WTC11 (cell line): Measurements from ENCODE around the gene QRSL1. TPM values are rescaled to one million over a fixed set of nuclear protein-coding genes. Genes with fewer than 3 reads are reported as not detected.
"Not testable (repeated sequence)": the region's sequence is repeated elsewhere in the genome, so short reads cannot be mapped to it uniquely, and the experiment has no call there.

Source experiments
- ATAC-seq: fragments of 200-7000 bp; cut with Tn5 transposase; 2 replicates; pipeline ENCODE4 v1.10.0; 2021; ENCODE audit warnings: mild to moderate bottlenecking, moderate library complexity
- CTCF ChIA-PET: fragments of 300-600 bp; sonication (Branson Sonifier 250); formaldehyde crosslinking; loops from one replicate; lab custom pipeline; 2021; ENCODE audit warnings: antibody characterized with exemption; lab: Charles Lee
- POLR2A ChIA-PET: fragments of 350-600 bp; sonication (Branson Sonifier 250); formaldehyde crosslinking; loops from one replicate; lab custom pipeline; 2021; ENCODE audit warnings: antibody characterized with exemption; lab: Charles Lee
- DNase-seq: peaks from one replicate; pipeline ENCODE4 v3.0.0; 2021; ENCODE audit warnings: low spot score
- H3K27ac Mint-ChIP-seq: 2 replicates; pipeline ENCODE4 v1.8.0; 2021; ENCODE audit warnings: mixed read lengths
- H3K27me3 Mint-ChIP-seq: 2 replicates; pipeline ENCODE4 v1.8.0; 2021; ENCODE audit warnings: low read depth, mild to moderate bottlenecking, moderate library complexity, mixed read lengths
- H3K36me3 Mint-ChIP-seq: 2 replicates; pipeline ENCODE4 v1.8.0; 2021; ENCODE audit warnings: mixed read lengths
- H3K4me1 Mint-ChIP-seq: 2 replicates; pipeline ENCODE4 v1.8.0; 2022; ENCODE audit warnings: mixed read lengths
- H3K4me3 Mint-ChIP-seq: 2 replicates; pipeline ENCODE4 v1.8.0; 2021; ENCODE audit warnings: mild to moderate bottlenecking, moderate library complexity, mixed read lengths
- H3K9me3 Mint-ChIP-seq: 2 replicates; pipeline ENCODE4 v1.8.0; 2021; ENCODE audit warnings: mixed read lengths
- CBFB ChIP-seq: sonication (generic); formaldehyde crosslinking; IDR thresholded peaks from 2 replicates; pipeline ENCODE4 v1.8.1; 2022; ENCODE audit warnings: mild to moderate bottlenecking, low read depth, missing genetic modification reagents
- EMX1 ChIP-seq: fragments of 250-450 bp; sonication (Bioruptor Pico); IDR thresholded peaks from 2 replicates; pipeline ENCODE4 v1.8.0; 2021; ENCODE audit warnings: mild to moderate bottlenecking
- ETV6 ChIP-seq: sonication (generic); formaldehyde crosslinking; IDR thresholded peaks from 2 replicates; pipeline ENCODE4 v1.8.1; 2022; ENCODE audit warnings: mild to moderate bottlenecking, missing genetic modification reagents
- FOXK1 ChIP-seq: sonication (generic); formaldehyde crosslinking; IDR thresholded peaks from 2 replicates; pipeline ENCODE4 v1.8.0; 2022; ENCODE audit warnings: mild to moderate bottlenecking, moderate library complexity, missing genetic modification reagents
- NFYB ChIP-seq: sonication (generic); formaldehyde crosslinking; conservative IDR thresholded peaks from 2 replicates; pipeline ENCODE4 v1.8.0; 2022; ENCODE audit warnings: low read depth, missing genetic modification reagents
- NR3C1 ChIP-seq: sonication (generic); formaldehyde crosslinking; conservative IDR thresholded peaks from 2 replicates; pipeline ENCODE4 v1.8.1; 2023; ENCODE audit warnings: low read depth, mild to moderate bottlenecking, missing genetic modification reagents
- PRRX2 ChIP-seq: fragments of 250-450 bp; sonication (Bioruptor Pico); IDR thresholded peaks from 2 replicates; pipeline ENCODE4 v1.8.0; 2021; ENCODE audit warnings: mild to moderate bottlenecking
- RELA ChIP-seq: sonication (generic); formaldehyde crosslinking; IDR thresholded peaks from 2 replicates; pipeline ENCODE4 v1.8.1; 2022; ENCODE audit warnings: missing genetic modification reagents, mild to moderate bottlenecking, borderline replicate concordance
- SMAD3 ChIP-seq: sonication (generic); formaldehyde crosslinking; IDR thresholded peaks from 2 replicates; pipeline ENCODE4 v1.8.0; 2022; ENCODE audit warnings: missing genetic modification reagents, mild to moderate bottlenecking, borderline replicate concordance
- SP1 ChIP-seq: sonication (generic); formaldehyde crosslinking; conservative IDR thresholded peaks from 2 replicates; pipeline ENCODE4 v1.8.1; 2022; ENCODE audit warnings: missing genetic modification reagents
- ZNF219 ChIP-seq: sonication (generic); formaldehyde crosslinking; IDR thresholded peaks from 2 replicates; pipeline ENCODE4 v1.8.0; 2023; ENCODE audit warnings: missing genetic modification reagents, mild to moderate bottlenecking, borderline replicate concordance
- ZNF232 ChIP-seq: sonication (generic); formaldehyde crosslinking; IDR thresholded peaks from 2 replicates; pipeline ENCODE4 v1.8.0; 2022; ENCODE audit warnings: mild to moderate bottlenecking, missing genetic modification reagents
- ZNF396 ChIP-seq: fragments of 250-450 bp; sonication (Bioruptor Pico); IDR thresholded peaks from 2 replicates; pipeline ENCODE4 v1.8.0; 2021; ENCODE audit warnings: mild to moderate bottlenecking, moderate library complexity, borderline replicate concordance
- total RNA-seq: library from RNA; stranded (reverse); gene quantifications from 3 replicates; pipeline ENCODE4 v1.2.3, GENCODE V29; 2021
- TF ChIP-seq, protein P1 (sequence below): sonication (generic); formaldehyde crosslinking; IDR thresholded peaks from 2 replicates; pipeline ENCODE4 v1.8.0; 2023; ENCODE audit warnings: mild to moderate bottlenecking, missing genetic modification reagents
- TF ChIP-seq, protein P2 (sequence below): fragments of 250-450 bp; sonication (Bioruptor Pico); IDR thresholded peaks from 2 replicates; pipeline ENCODE4 v1.8.0; 2021; ENCODE audit warnings: mild to moderate bottlenecking
- TF ChIP-seq, protein P3 (sequence below): sonication (generic); formaldehyde crosslinking; IDR thresholded peaks from 2 replicates; pipeline ENCODE4 v1.8.0; 2022; ENCODE audit warnings: mild to moderate bottlenecking, missing genetic modification reagents
- TF ChIP-seq, protein P4 (sequence below): sonication (generic); formaldehyde crosslinking; IDR thresholded peaks from 2 replicates; pipeline ENCODE4 v1.8.1; 2023; ENCODE audit warnings: mild to moderate bottlenecking, missing genetic modification reagents, moderate library complexity
- TF ChIP-seq, protein P5 (sequence below): sonication (generic); formaldehyde crosslinking; IDR thresholded peaks from 2 replicates; pipeline ENCODE4 v1.8.1; 2022; ENCODE audit warnings: mild to moderate bottlenecking, moderate library complexity, missing genetic modification reagents
- TF ChIP-seq, protein P6 (sequence below): sonication (generic); formaldehyde crosslinking; conservative IDR thresholded peaks from 2 replicates; pipeline ENCODE4 v1.8.1; 2023; ENCODE audit warnings: mild to moderate bottlenecking, low read depth, missing genetic modification reagents, moderate library complexity
- TF ChIP-seq, protein P7 (sequence below): fragments of 250-450 bp; sonication (Bioruptor Pico); IDR thresholded peaks from 2 replicates; pipeline ENCODE4 v1.9.0; 2021; ENCODE audit warnings: mild to moderate bottlenecking

Gene QRSL1
- total RNA-seq, 1 experiment from 2014 or later, result 17.7 TPM

DNA sequence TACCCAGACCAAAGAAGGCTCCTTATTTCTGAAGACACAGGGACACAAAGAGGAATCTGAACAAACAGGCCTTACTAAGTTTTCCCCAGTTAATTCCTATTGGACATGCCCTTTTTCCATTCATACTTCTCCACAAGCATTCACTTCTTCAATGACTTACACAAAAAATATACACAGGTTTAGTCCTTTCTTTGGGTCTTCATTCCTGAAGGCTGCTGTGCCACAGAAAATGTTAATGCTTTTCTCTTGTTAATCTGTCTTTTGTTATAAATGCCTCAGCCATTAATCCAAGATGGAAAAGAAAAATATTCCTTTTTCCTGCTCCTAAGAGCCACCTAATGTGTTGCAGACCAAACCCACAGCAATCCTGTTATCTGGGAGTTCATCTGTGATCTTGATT is 71.2 kb downstream of the QRSL1 start (continued):
- TF ChIP-seq, protein P1, sequence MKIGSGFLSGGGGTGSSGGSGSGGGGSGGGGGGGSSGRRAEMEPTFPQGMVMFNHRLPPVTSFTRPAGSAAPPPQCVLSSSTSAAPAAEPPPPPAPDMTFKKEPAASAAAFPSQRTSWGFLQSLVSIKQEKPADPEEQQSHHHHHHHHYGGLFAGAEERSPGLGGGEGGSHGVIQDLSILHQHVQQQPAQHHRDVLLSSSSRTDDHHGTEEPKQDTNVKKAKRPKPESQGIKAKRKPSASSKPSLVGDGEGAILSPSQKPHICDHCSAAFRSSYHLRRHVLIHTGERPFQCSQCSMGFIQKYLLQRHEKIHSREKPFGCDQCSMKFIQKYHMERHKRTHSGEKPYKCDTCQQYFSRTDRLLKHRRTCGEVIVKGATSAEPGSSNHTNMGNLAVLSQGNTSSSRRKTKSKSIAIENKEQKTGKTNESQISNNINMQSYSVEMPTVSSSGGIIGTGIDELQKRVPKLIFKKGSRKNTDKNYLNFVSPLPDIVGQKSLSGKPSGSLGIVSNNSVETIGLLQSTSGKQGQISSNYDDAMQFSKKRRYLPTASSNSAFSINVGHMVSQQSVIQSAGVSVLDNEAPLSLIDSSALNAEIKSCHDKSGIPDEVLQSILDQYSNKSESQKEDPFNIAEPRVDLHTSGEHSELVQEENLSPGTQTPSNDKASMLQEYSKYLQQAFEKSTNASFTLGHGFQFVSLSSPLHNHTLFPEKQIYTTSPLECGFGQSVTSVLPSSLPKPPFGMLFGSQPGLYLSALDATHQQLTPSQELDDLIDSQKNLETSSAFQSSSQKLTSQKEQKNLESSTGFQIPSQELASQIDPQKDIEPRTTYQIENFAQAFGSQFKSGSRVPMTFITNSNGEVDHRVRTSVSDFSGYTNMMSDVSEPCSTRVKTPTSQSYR (CRISPR knock-in tag), result no peak
- no peak for TF ChIP-seq RELA (CRISPR knock-in tag)

DNA sequence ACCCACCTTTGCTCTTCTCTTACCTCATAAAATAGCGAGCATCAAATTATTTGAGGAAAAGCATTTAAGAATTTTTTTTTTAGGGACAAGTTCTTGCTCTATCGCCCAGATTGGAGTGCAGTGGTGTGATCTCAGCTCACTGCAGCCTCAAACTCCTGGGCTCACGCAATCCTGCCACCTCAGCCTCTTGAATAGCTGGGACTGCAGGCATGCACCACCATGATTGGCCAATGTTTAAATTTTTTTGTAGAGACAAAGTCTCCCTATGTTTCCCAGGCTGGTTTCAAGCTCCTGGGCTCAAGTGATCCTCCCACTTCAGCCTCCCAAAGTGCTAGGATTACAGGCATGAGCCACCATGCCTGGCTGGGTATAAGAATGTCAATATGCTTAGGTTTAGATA is 71.8 kb downstream of the QRSL1 start:
- Mint-ChIP-seq H3K36me3 (peaks cover 25% of the 10 kb centered on the region), H3K9me3 (peaks cover 21% of the 10 kb centered on the region), H3K4me1 (peaks cover 20% of the 10 kb centered on the region)
- ATAC-seq, POLR2A ChIA-PET, H3K4me3 Mint-ChIP-seq, DNase-seq, H3K27me3 Mint-ChIP-seq, H3K27ac Mint-ChIP-seq: not testable (repeated sequence)
- CTCF ChIA-PET, result interaction anchor here (1.1 kb wide), 1 partner anchor 296 kb away, joined by 3 read pairs; no protein-coding TSS in a partner anchor

DNA sequence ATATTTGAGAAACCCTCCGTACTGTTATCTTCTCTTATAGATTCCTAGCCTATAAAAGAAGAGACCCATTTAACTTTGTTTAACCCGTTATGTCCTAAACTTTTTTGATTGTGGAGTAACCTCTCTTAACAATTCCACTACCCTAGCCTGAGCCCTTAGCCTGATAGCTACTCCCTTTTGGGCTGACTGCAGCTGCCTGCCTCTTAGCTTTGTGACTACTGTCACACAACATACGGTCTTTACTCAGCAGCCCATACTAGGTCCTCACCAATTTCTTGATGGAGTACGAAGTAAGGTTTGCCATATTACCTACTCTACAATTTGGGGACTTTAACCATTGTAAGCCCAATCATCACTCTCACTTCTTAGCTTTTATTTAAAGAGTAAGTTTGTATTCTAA is 72.7 kb downstream of the QRSL1 start:
- Mint-ChIP-seq H3K36me3 (peaks cover 29% of the 10 kb centered on the region), H3K4me1 (peaks cover 20% of the 10 kb centered on the region), H3K27ac (no peak overlapping the region), H3K9me3 (peaks cover 25% of the 10 kb centered on the region), H3K27me3 (no peaks in the 10 kb centered on the region), H3K4me3 (no peak overlapping the region)
- ChIA-PET POLR2A (no interaction called here), CTCF (interaction anchor here (1.1 kb wide), 1 partner anchor 295 kb away, joined by 3 read pairs; no protein-coding TSS in a partner anchor)
- DNase-seq, result no peak
- TF ChIP-seq ZNF396 (CRISPR knock-in tag) (no peak), ZNF232 (CRISPR knock-in tag) (no peak), CBFB (CRISPR knock-in tag) (no peak), SP1 (no peak), NR3C1 (CRISPR knock-in tag) (no peak), EMX1 (CRISPR knock-in tag) (no peak), FOXK1 (CRISPR knock-in tag) (no peak), SMAD3 (CRISPR knock-in tag) (no peak), PRRX2 (CRISPR knock-in tag) (no peak), NFYB (no peak), ZNF219 (CRISPR knock-in tag) (no peak), ETV6 (no peak)
- TF ChIP-seq, protein P2, sequence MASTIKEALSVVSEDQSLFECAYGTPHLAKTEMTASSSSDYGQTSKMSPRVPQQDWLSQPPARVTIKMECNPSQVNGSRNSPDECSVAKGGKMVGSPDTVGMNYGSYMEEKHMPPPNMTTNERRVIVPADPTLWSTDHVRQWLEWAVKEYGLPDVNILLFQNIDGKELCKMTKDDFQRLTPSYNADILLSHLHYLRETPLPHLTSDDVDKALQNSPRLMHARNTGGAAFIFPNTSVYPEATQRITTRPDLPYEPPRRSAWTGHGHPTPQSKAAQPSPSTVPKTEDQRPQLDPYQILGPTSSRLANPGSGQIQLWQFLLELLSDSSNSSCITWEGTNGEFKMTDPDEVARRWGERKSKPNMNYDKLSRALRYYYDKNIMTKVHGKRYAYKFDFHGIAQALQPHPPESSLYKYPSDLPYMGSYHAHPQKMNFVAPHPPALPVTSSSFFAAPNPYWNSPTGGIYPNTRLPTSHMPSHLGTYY (CRISPR knock-in tag), result no peak
- TF ChIP-seq, protein P3, sequence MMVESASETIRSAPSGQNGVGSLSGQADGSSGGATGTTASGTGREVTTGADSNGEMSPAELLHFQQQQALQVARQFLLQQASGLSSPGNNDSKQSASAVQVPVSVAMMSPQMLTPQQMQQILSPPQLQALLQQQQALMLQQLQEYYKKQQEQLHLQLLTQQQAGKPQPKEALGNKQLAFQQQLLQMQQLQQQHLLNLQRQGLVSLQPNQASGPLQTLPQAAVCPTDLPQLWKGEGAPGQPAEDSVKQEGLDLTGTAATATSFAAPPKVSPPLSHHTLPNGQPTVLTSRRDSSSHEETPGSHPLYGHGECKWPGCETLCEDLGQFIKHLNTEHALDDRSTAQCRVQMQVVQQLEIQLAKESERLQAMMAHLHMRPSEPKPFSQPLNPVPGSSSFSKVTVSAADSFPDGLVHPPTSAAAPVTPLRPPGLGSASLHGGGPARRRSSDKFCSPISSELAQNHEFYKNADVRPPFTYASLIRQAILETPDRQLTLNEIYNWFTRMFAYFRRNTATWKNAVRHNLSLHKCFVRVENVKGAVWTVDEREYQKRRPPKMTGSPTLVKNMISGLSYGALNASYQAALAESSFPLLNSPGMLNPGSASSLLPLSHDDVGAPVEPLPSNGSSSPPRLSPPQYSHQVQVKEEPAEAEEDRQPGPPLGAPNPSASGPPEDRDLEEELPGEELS (CRISPR knock-in tag), result no peak
- TF ChIP-seq, protein P4, sequence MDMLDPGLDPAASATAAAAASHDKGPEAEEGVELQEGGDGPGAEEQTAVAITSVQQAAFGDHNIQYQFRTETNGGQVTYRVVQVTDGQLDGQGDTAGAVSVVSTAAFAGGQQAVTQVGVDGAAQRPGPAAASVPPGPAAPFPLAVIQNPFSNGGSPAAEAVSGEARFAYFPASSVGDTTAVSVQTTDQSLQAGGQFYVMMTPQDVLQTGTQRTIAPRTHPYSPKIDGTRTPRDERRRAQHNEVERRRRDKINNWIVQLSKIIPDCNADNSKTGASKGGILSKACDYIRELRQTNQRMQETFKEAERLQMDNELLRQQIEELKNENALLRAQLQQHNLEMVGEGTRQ, result no peak
- TF ChIP-seq, protein P5, sequence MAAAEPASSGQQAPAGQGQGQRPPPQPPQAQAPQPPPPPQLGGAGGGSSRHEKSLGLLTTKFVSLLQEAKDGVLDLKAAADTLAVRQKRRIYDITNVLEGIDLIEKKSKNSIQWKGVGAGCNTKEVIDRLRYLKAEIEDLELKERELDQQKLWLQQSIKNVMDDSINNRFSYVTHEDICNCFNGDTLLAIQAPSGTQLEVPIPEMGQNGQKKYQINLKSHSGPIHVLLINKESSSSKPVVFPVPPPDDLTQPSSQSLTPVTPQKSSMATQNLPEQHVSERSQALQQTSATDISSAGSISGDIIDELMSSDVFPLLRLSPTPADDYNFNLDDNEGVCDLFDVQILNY (CRISPR knock-in tag), result no peak
- TF ChIP-seq, protein P6, sequence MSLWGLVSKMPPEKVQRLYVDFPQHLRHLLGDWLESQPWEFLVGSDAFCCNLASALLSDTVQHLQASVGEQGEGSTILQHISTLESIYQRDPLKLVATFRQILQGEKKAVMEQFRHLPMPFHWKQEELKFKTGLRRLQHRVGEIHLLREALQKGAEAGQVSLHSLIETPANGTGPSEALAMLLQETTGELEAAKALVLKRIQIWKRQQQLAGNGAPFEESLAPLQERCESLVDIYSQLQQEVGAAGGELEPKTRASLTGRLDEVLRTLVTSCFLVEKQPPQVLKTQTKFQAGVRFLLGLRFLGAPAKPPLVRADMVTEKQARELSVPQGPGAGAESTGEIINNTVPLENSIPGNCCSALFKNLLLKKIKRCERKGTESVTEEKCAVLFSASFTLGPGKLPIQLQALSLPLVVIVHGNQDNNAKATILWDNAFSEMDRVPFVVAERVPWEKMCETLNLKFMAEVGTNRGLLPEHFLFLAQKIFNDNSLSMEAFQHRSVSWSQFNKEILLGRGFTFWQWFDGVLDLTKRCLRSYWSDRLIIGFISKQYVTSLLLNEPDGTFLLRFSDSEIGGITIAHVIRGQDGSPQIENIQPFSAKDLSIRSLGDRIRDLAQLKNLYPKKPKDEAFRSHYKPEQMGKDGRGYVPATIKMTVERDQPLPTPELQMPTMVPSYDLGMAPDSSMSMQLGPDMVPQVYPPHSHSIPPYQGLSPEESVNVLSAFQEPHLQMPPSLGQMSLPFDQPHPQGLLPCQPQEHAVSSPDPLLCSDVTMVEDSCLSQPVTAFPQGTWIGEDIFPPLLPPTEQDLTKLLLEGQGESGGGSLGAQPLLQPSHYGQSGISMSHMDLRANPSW (CRISPR knock-in tag), result no peak
- TF ChIP-seq, protein P7, sequence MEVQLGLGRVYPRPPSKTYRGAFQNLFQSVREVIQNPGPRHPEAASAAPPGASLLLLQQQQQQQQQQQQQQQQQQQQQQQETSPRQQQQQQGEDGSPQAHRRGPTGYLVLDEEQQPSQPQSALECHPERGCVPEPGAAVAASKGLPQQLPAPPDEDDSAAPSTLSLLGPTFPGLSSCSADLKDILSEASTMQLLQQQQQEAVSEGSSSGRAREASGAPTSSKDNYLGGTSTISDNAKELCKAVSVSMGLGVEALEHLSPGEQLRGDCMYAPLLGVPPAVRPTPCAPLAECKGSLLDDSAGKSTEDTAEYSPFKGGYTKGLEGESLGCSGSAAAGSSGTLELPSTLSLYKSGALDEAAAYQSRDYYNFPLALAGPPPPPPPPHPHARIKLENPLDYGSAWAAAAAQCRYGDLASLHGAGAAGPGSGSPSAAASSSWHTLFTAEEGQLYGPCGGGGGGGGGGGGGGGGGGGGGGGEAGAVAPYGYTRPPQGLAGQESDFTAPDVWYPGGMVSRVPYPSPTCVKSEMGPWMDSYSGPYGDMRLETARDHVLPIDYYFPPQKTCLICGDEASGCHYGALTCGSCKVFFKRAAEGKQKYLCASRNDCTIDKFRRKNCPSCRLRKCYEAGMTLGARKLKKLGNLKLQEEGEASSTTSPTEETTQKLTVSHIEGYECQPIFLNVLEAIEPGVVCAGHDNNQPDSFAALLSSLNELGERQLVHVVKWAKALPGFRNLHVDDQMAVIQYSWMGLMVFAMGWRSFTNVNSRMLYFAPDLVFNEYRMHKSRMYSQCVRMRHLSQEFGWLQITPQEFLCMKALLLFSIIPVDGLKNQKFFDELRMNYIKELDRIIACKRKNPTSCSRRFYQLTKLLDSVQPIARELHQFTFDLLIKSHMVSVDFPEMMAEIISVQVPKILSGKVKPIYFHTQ (CRISPR knock-in tag), result no peak
- no peak for ATAC-seq
